NCI-H2081 treated with DMSO at 0.1 percent for 48 hours (cell line): ENCODE results near the gene OVAAL.

Experiments
- DNase-seq: peaks from one replicate; lab custom pipeline; 2025; lab: John Stamatoyannopoulos, UW

Gene OVAAL

GRCh38 chr1:180558664-180559063 lies at the start of gene OVAAL:
Gene OVAAL (plus strand): TSS chr1:180558964.
- DNase-seq: no peak

GRCh38 chr1:180510882-180511281 lies 47.9 kb upstream of the OVAAL start:
- DNase-seq: no peak

GRCh38 chr1:180513531-180513930 lies 45.2 kb upstream of the OVAAL start:
- DNase-seq: no peak

GRCh38 chr1:180515364-180515763 lies 43.4 kb upstream of the OVAAL start:
- DNase-seq: no peak

- peak; percentile 37 for DNase-seq
These were observed 42.8 kb upstream of the OVAAL start for GRCh38 chr1:180515857-180516388.

- no peak for DNase-seq
These were observed 38.9 kb upstream of the OVAAL start for GRCh38 chr1:180519846-180520245.

- DNase-seq: no peak
These were observed 37.1 kb upstream of the OVAAL start for GRCh38 chr1:180521474-180522212.

GRCh38 chr1:180522213-180522515 lies 36.6 kb upstream of the OVAAL start:
- no peak for DNase-seq

- DNase-seq: no peak
These were observed 34.4 kb upstream of the OVAAL start for GRCh38 chr1:180524160-180524914.

- DNase-seq: no peak
These were observed 33.6 kb upstream of the OVAAL start for GRCh38 chr1:180524915-180525714.

GRCh38 chr1:180525715-180526039 lies 33.1 kb upstream of the OVAAL start:
- DNase-seq: no peak

GRCh38 chr1:180527101-180527669 lies 31.6 kb upstream of the OVAAL start:
- no peak for DNase-seq

GRCh38 chr1:180528868-180529470 lies 29.8 kb upstream of the OVAAL start:
- no peak for DNase-seq

GRCh38 chr1:180530501-180530900 lies 28.3 kb upstream of the OVAAL start:
- DNase-seq: no peak

GRCh38 chr1:180532854-180533253 lies 25.9 kb upstream of the OVAAL start:
- no peak for DNase-seq

GRCh38 chr1:180533266-180533987 lies 25.3 kb upstream of the OVAAL start:
- peak; percentile 37 for DNase-seq

- no peak for DNase-seq
These were observed 24.6 kb upstream of the OVAAL start for GRCh38 chr1:180534214-180534613.

- DNase-seq: no peak
These were observed 23.3 kb upstream of the OVAAL start for GRCh38 chr1:180535418-180535999.

GRCh38 chr1:180536821-180537372 lies 21.9 kb upstream of the OVAAL start:
- DNase-seq: no peak

- no peak for DNase-seq
These were observed 19.6 kb upstream of the OVAAL start for GRCh38 chr1:180539136-180539535.
